ENCODE measurements around the gene OLFM4. TPM values are rescaled to one million over a fixed set of nuclear protein-coding genes. Genes with fewer than 3 reads are reported as not detected.

Gene OLFM4
- total RNA-seq, 2 donors from 2014 or later = 0.37 TPM; not detected in 1

DNA sequence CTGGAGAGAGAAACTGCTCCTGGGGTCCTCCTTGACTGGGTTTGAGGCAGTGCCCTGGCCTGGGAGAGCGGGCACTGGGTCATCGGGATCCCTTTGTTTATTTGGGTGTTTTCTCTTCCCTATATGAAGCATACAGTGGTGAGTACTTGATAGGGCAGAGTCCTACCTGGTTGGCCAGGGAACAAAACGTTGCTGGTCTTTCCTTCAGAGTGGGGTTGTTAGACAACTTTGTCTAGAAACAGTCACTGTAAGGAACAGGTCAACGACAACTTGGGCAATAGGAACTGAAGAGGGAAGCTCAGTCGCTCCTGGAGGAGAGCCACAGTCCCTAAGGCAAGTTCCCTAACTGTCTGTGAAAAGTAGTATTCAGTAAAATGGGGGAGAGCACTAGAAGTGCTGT is 550 bp upstream of the OLFM4 start:
- Histone ChIP-seq H3K4me1 (no peaks in the 10 kb centered on the region), H3K4me3 (no peak overlapping the region), H3K27ac (no peak overlapping the region), H3K36me3 (no peaks in the 10 kb centered on the region), H3K27me3 (no peaks in the 10 kb centered on the region), H3K9me3 (no peaks in the 10 kb centered on the region)
- DNase-seq (ENCODE audit: low spot score) = no peak
- TF ChIP-seq, protein P1, sequence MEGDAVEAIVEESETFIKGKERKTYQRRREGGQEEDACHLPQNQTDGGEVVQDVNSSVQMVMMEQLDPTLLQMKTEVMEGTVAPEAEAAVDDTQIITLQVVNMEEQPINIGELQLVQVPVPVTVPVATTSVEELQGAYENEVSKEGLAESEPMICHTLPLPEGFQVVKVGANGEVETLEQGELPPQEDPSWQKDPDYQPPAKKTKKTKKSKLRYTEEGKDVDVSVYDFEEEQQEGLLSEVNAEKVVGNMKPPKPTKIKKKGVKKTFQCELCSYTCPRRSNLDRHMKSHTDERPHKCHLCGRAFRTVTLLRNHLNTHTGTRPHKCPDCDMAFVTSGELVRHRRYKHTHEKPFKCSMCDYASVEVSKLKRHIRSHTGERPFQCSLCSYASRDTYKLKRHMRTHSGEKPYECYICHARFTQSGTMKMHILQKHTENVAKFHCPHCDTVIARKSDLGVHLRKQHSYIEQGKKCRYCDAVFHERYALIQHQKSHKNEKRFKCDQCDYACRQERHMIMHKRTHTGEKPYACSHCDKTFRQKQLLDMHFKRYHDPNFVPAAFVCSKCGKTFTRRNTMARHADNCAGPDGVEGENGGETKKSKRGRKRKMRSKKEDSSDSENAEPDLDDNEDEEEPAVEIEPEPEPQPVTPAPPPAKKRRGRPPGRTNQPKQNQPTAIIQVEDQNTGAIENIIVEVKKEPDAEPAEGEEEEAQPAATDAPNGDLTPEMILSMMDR (IDR thresholded peaks at IDR 0.05) = no peak

DNA sequence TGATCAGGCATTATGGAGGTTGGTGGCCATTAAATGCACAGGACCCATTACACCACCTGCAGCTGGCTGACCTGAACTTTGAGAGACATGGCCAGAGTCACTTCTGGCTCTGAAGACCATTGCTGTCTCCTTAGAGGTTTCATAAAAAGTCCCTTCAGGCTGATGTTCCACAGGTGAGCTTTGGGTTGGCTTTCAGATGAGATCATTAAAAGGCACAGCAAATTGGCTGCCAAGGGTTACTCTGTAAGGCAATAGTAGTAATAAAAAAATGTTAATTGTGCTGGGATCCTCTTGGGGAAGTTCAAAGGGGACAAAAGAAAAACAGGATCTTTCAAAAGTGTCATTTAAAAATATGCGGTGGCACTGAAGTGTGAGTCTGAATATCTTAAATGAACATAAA is 4.2 kb downstream of the OLFM4 start:
- Histone ChIP-seq H3K27ac (no peak overlapping the region), H3K27me3 (no peaks in the 10 kb centered on the region), H3K36me3 (no peaks in the 10 kb centered on the region), H3K9me3 (no peaks in the 10 kb centered on the region), H3K4me1 (no peaks in the 10 kb centered on the region), H3K4me3 (no peak overlapping the region)
- TF ChIP-seq, protein P1 (IDR thresholded peaks at IDR 0.05) = no peak
- DNase-seq (ENCODE audit: low spot score) = no peak

DNA sequence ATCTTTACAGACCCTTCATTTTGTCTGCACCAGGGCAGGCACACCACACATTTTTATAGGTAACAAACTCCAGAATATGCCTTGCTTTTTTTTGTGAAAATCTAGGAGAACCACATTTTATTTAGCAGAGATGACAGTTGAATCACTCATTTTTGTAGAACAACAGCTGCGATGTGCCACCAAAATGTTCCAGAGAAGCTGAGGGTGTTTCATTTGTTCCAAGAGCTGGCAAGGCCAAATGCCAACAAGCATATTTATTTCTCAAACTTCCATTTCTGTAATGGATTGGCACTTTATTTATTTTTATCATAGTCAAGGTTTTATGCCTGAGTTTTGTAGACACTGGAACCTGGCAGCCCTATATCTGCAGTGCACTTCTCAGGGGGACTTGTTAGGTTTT is 10.4 kb downstream of the OLFM4 start:
- Histone ChIP-seq H3K9me3 (no peaks in the 10 kb centered on the region), H3K27ac (no peak overlapping the region), H3K27me3 (no peaks in the 10 kb centered on the region), H3K4me1 (no peaks in the 10 kb centered on the region), H3K36me3 (no peaks in the 10 kb centered on the region), H3K4me3 (no peak overlapping the region)
- TF ChIP-seq, protein P1 (IDR thresholded peaks at IDR 0.05) = no peak
- DNase-seq (ENCODE audit: low spot score) = no peak

DNA sequence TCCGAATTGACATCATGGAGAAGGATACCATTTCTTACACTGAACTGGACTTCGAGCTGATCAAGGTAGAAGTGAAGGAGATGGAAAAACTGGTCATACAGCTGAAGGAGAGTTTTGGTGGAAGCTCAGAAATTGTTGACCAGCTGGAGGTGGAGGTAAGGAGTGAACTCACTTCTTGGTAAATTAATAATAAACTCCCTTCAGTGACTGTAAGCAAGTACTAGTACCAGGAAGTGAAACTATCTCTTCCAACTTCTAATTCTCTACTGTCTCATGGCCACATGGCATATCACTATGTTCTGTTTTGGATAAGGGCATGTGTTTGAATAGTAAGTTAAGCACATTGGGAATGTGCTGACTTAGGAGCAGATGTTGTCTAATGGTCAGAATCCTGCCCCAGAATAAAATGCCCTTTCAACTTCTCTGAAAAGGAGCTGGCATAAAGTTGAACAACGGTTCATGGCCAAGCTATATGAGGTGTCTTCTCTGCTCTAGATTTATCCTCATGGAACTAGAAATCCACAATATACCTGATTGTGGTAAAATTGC is 13.4 kb downstream of the OLFM4 start:
- H3K4me1 ChIP-seq = no peaks in the 10 kb centered on the region
- no peak for DNase-seq (ENCODE audit: low spot score)
- no peak overlapping the region for H3K4me3 ChIP-seq
- no peak overlapping the region for H3K27ac ChIP-seq
- H3K36me3 ChIP-seq = no peaks in the 10 kb centered on the region
- TF ChIP-seq, protein P1 (IDR thresholded peaks at IDR 0.05) = no peak
- no peaks in the 10 kb centered on the region for H3K9me3 ChIP-seq
- H3K27me3 ChIP-seq = no peaks in the 10 kb centered on the region

DNA sequence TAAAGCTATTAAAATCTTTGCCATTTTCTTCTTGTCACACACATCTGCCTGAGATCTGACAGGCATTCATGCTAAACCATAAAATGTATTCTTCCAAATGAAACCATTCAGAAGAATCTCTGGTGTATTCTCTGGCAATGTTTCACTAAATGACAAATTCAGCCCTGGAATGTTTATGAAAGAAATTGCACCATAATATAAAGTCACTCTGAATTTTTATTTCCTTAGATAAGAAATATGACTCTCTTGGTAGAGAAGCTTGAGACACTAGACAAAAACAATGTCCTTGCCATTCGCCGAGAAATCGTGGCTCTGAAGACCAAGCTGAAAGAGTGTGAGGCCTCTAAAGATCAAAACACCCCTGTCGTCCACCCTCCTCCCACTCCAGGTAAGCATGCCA is 14.3 kb downstream of the OLFM4 start:
- Histone ChIP-seq H3K36me3 (no peaks in the 10 kb centered on the region), H3K27ac (no peak overlapping the region), H3K27me3 (no peaks in the 10 kb centered on the region), H3K4me3 (no peak overlapping the region), H3K4me1 (no peaks in the 10 kb centered on the region), H3K9me3 (no peaks in the 10 kb centered on the region)
- TF ChIP-seq, protein P1 (IDR thresholded peaks at IDR 0.05) = no peak
- DNase-seq (ENCODE audit: low spot score) = no peak

DNA sequence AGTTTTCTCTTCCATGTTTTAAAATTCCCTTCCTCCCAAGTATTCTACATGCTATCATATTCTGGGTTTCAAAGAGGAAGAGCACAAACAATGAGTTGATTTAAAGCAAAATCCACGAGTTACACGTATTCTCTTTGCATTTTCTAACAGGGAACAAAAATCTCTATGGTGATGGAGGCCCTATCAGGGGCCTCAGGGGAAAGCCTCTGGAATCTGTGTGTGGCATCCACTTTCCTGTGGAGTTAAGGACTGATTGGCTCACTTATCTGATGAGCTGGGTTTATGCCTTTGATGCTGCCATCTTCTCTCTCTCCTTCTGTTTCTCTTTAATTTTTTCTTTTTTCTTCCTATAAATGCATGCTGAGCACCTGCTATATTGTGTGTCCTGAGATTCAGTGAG is 14.8 kb downstream of the OLFM4 start:
- TF ChIP-seq, protein P1 (IDR thresholded peaks at IDR 0.05) = no peak
- H3K9me3 ChIP-seq = no peaks in the 10 kb centered on the region
- DNase-seq (ENCODE audit: low spot score) = no peak
- no peaks in the 10 kb centered on the region for H3K4me1 ChIP-seq
- no peak overlapping the region for H3K4me3 ChIP-seq
- H3K36me3 ChIP-seq = no peaks in the 10 kb centered on the region
- H3K27ac ChIP-seq = no peak overlapping the region
- no peaks in the 10 kb centered on the region for H3K27me3 ChIP-seq

All from right atrium auricular region (tissue), 2 donors.